Breast epithelium (tissue), 4 donors: ENCODE data around the gene RABGAP1L. TPM values are rescaled to one million over a fixed set of nuclear protein-coding genes. Genes with fewer than 3 reads are reported as not detected.

Experiments used
- DNase-seq, 2 donors: peaks; one replicate each; pipeline ENCODE4 v3.0.0-alpha.2; 2019; ENCODE audit warnings: low spot score in 2 of 2
- H3K27ac ChIP-seq, 2 donors: fragments of 200-600 bp; sonication (generic) in 1 of 2; one replicate each; pipeline ENCODE4 v1.5.1; 2016 to 2019; ENCODE audit warnings: mild to moderate bottlenecking in 1 of 2
- H3K27me3 ChIP-seq, 2 donors: fragments of 200-600 bp; sonication (generic) in 1 of 2; one replicate each; pipeline versions ENCODE4 v1.5.1 to v1.6.0; 2017 to 2019; ENCODE audit warnings: control low read depth in 1 of 2, mild to moderate bottlenecking in 1 of 2
- H3K36me3 ChIP-seq: fragments of 200-600 bp; one replicate; pipeline ENCODE4 v1.5.1; 2019
- H3K4me1 ChIP-seq, 2 donors: fragments of 200-600 bp; sonication (generic); one replicate each; pipeline ENCODE4 v1.5.1; 2016 to 2019; ENCODE audit warnings: control low read depth in 1 of 2
- H3K4me3 ChIP-seq, 3 donors: fragments of 200-600 bp; sonication (generic); 1 replicate in 2 of 3; 2 replicates in 1 of 3; pipeline ENCODE4 v1.5.1; 2016 to 2019; ENCODE audit warnings: mild to moderate bottlenecking in 3 of 3, moderate library complexity in 2 of 3
- H3K9me3 ChIP-seq, 2 donors: fragments of 200-600 bp; sonication (generic) in 1 of 2; one replicate each; pipeline ENCODE4 v1.5.1; 2016 to 2019; ENCODE audit warnings: control low read depth in 1 of 2
- POLR2A ChIP-seq: fragments of 450-650 bp; IDR thresholded peaks from one replicate; pipeline ENCODE4 v1.6.1; 2016; ENCODE audit warnings: antibody characterized with exemption, mild to moderate bottlenecking, moderate library complexity
- POLR2AphosphoS5 ChIP-seq, 3 donors: sonication (generic); formaldehyde crosslinking; IDR thresholded peaks; one replicate each; pipeline ENCODE4 v1.6.1; 2017; ENCODE audit warnings: antibody characterized with exemption in 3 of 3
- intact Hi-C: fragments of 100-400 bp; cut with DNase I; formaldehyde crosslinking; loops from one replicate; pipeline ENCODE4 v1.15.1; 2023; ENCODE audit warnings: low total_unique reads
- total RNA-seq, 3 donors: library from RNA; depleted of rRNA; stranded (reverse); fragments of >200 nt; gene quantifications; one replicate each; pipeline ENCODE4 v1.1.0, GENCODE V29; 2016
- TF ChIP-seq, protein P1 (sequence below), 3 donors: fragments of 450-650 bp; IDR thresholded peaks; one replicate each; pipeline ENCODE4 v1.5.1; 2016 to 2017; ENCODE audit warnings: antibody characterized with exemption in 3 of 3, mild to moderate bottlenecking in 3 of 3, moderate library complexity in 3 of 3

RABGAP1L gene
- total RNA-seq, 3 donors from 2014 or later: 41.3 to 83.7 (median 49.5) TPM

DNA sequence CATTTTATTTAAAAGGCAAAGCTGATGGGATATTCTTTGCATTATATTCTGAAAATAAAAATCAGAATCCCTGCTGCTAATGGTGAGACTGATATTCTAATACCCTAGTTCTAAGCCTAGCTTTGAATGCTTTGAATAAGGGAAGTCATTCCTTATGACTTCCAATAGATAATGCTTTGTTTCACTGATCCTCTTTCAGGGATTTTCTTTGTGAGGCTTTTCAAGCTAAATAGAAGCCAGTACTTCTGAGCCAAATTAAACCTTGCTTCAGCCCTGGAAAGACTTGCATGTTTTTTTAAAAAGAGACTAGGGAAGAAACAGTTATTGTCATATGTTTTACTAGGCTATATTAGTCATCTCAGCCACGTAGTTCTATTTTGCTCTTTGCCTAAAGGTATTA lies 771.9 kb downstream of the RABGAP1L start:
- no peaks in the 10 kb centered on the region for H3K9me3 ChIP-seq
- no peak overlapping the region for H3K4me3 ChIP-seq
- no peak for DNase-seq
- no peaks in the 10 kb centered on the region for H3K27me3 ChIP-seq
- H3K27ac ChIP-seq: no peak overlapping the region
- intact Hi-C loops: no loop called here
- no peaks in the 10 kb centered on the region for H3K4me1 ChIP-seq
- TF ChIP-seq, protein P1, sequence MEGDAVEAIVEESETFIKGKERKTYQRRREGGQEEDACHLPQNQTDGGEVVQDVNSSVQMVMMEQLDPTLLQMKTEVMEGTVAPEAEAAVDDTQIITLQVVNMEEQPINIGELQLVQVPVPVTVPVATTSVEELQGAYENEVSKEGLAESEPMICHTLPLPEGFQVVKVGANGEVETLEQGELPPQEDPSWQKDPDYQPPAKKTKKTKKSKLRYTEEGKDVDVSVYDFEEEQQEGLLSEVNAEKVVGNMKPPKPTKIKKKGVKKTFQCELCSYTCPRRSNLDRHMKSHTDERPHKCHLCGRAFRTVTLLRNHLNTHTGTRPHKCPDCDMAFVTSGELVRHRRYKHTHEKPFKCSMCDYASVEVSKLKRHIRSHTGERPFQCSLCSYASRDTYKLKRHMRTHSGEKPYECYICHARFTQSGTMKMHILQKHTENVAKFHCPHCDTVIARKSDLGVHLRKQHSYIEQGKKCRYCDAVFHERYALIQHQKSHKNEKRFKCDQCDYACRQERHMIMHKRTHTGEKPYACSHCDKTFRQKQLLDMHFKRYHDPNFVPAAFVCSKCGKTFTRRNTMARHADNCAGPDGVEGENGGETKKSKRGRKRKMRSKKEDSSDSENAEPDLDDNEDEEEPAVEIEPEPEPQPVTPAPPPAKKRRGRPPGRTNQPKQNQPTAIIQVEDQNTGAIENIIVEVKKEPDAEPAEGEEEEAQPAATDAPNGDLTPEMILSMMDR (IDR thresholded peaks at IDR 0.05): no peak
- no peak for TF ChIP-seq POLR2AphosphoS5 (IDR thresholded peaks at IDR 0.05)
- no peak for TF ChIP-seq POLR2A
- H3K36me3 ChIP-seq: no peaks in the 10 kb centered on the region

- no peaks in the 10 kb centered on the region for H3K27me3 ChIP-seq
- DNase-seq: no peak
- H3K36me3 ChIP-seq: no peaks in the 10 kb centered on the region
- no peaks in the 10 kb centered on the region for H3K9me3 ChIP-seq
- intact Hi-C loops: no loop called here
- no peaks in the 10 kb centered on the region for H3K4me1 ChIP-seq
- TF ChIP-seq, protein P1 (IDR thresholded peaks at IDR 0.05): no peak
- TF ChIP-seq POLR2AphosphoS5 (IDR thresholded peaks at IDR 0.05) (no peak), POLR2A (no peak)
- no peak overlapping the region for H3K27ac ChIP-seq
- H3K4me3 ChIP-seq: no peak overlapping the region
Measured at GRCh38 chr1:174932587-174932986, 773.3 kb downstream of the RABGAP1L start.

- TF ChIP-seq POLR2AphosphoS5 (IDR thresholded peaks at IDR 0.05) (no peak), POLR2A (no peak)
- TF ChIP-seq, protein P1 (IDR thresholded peaks at IDR 0.05): no peak
- intact Hi-C loops: no loop called here
- Histone ChIP-seq H3K4me3 (no peak overlapping the region), H3K27me3 (no peaks in the 10 kb centered on the region), H3K36me3 (no peaks in the 10 kb centered on the region), H3K9me3 (no peaks in the 10 kb centered on the region), H3K4me1 (no peaks in the 10 kb centered on the region), H3K27ac (no peak overlapping the region)
- DNase-seq: no peak
Measured at GRCh38 chr1:174935961-174936727, 776.8 kb downstream of the RABGAP1L start.

- Histone ChIP-seq H3K4me3 (peak overlapping the region in 1 of 3 donors; percentile 3), H3K27ac (no peak overlapping the region), H3K36me3 (no peaks in the 10 kb centered on the region), H3K4me1 (peaks cover 0 to 11% of the 10 kb centered on the region in 2 donors), H3K27me3 (no peaks in the 10 kb centered on the region), H3K9me3 (no peaks in the 10 kb centered on the region)
- no peak for DNase-seq
- intact Hi-C loops: no loop called here
- TF ChIP-seq POLR2AphosphoS5 (IDR thresholded peaks at IDR 0.05): no peak
Measured at GRCh38 chr1:174938281-174939007, 779.1 kb downstream of the RABGAP1L start.

- DNase-seq: no peak
- intact Hi-C loops: no loop called here
- TF ChIP-seq POLR2AphosphoS5 (IDR thresholded peaks at IDR 0.05) (no peak), POLR2A (no peak)
- TF ChIP-seq, protein P1 (IDR thresholded peaks at IDR 0.05): no peak
Measured at GRCh38 chr1:174939775-174940545, 780.6 kb downstream of the RABGAP1L start.

More at GRCh38 chr1:174939775-174940545, 780.6 kb downstream of the RABGAP1L start:
- Histone ChIP-seq H3K27me3 (no peaks in the 10 kb centered on the region), H3K9me3 (no peaks in the 10 kb centered on the region), H3K27ac (no peak overlapping the region), H3K4me1 (peaks cover 0 to 11% of the 10 kb centered on the region in 2 donors), H3K36me3 (no peaks in the 10 kb centered on the region), H3K4me3 (no peak overlapping the region)
